HG02981 (cell line): ENCODE measurements around the gene TSPEAR.

ENCODE experiments used
- ATAC-seq: cut with Tn5 transposase; IDR thresholded peaks from one replicate; pipeline ENCODE4 v1.9.1; 2021; ENCODE audit warnings: mild to moderate bottlenecking, moderate library complexity; ENCODE audit not compliant: unreplicated experiment

The TSPEAR gene

GRCh38 chr21:44533121-44533890 lies 178.1 kb downstream of the TSPEAR start:
- ATAC-seq, result no peak

- no peak for ATAC-seq
Measured at GRCh38 chr21:44532712-44533111, 178.7 kb downstream of the TSPEAR start.

GRCh38 chr21:44531606-44532564 lies 179.5 kb downstream of the TSPEAR start:
- ATAC-seq, result no peak

- ATAC-seq, result no peak
Measured at GRCh38 chr21:44530903-44531605, 180.3 kb downstream of the TSPEAR start.

GRCh38 chr21:44530221-44530902 lies 181.0 kb downstream of the TSPEAR start:
- ATAC-seq, result no peak

- ATAC-seq, result no peak
Measured at GRCh38 chr21:44529503-44530125, 181.8 kb downstream of the TSPEAR start.

- no peak for ATAC-seq
Measured at GRCh38 chr21:44529011-44529421, 182.4 kb downstream of the TSPEAR start.

GRCh38 chr21:44528634-44528995 lies 182.8 kb downstream of the TSPEAR start:
- no peak for ATAC-seq

GRCh38 chr21:44527983-44528633 lies 183.3 kb downstream of the TSPEAR start:
- no peak for ATAC-seq

- ATAC-seq, result no peak
Measured at GRCh38 chr21:44527156-44527982, 184.0 kb downstream of the TSPEAR start.

GRCh38 chr21:44526096-44526997 lies 185.0 kb downstream of the TSPEAR start:
- ATAC-seq, result no peak

GRCh38 chr21:44525391-44526095 lies 185.8 kb downstream of the TSPEAR start:
- no peak for ATAC-seq

- ATAC-seq, result no peak
Measured at GRCh38 chr21:44524414-44525371, 186.7 kb downstream of the TSPEAR start.

GRCh38 chr21:44523567-44524413 lies 187.6 kb downstream of the TSPEAR start:
- ATAC-seq, result no peak

GRCh38 chr21:44522753-44523204 lies 188.6 kb downstream of the TSPEAR start:
- ATAC-seq, result no peak
